HepG2 (cell line): ENCODE measurements around the gene CACNA1H. TPM values are rescaled to one million over a fixed set of nuclear protein-coding genes. Genes with fewer than 3 reads are reported as not detected.
A peak's percentile ranks its signal among the peaks of the same experiment; 100 is the strongest.

Experiments used
- ATAC-seq: fragments of 200-7000 bp; cut with Tn5 transposase; 3 replicates; pipeline ENCODE4 v1.9.1; 2020; ENCODE audit warnings: mild to moderate bottlenecking, moderate library complexity
- BruUV-seq: library from RNA; stranded (reverse); fragments of 400-500 nt; replicated peaks from 2 replicates; lab custom pipeline; 2021; lab: Mats Ljungman, UMichigan
- CTCF ChIA-PET: fragments of 300-600 bp; formaldehyde crosslinking; extraction: SDS; loops from one replicate; lab custom pipeline; 2021; ENCODE audit warnings: low total read pairs, inconsistent platforms, low intra/inter-chr PET ratio; lab: Yijun Ruan, JAX
- POLR2A ChIA-PET: fragments of 350-600 bp; sonication (Branson Sonifier 250); formaldehyde crosslinking; loops from one replicate; lab custom pipeline; 2020; ENCODE audit warnings: antibody characterized with exemption, inconsistent platforms; lab: Yijun Ruan, JAX
- DNase-seq: peaks from one replicate; pipeline ENCODE4 v3.0.0-alpha.2; 2015; ENCODE audit warnings: low spot score
- FAIRE-seq: peaks from 3 replicates; lab custom pipeline; 2011; peaks lifted over from hg19 to GRCh38; lab: Jason Lieb, UNC
- H2AFZ ChIP-seq: one replicate; pipeline ENCODE4 v1.6.1; 2011; ENCODE audit warnings: low read length, inconsistent platforms
- H3K27ac ChIP-seq: fragments of 300-600 bp; 3 replicates; pipeline ENCODE4 v1.8.0; 2011; ENCODE audit warnings: mixed run types, mild to moderate bottlenecking, mixed read lengths, low read length, inconsistent platforms; ENCODE audit not compliant: insufficient read depth; ENCODE audit errors: extremely low read length
- H3K27me3 ChIP-seq, 2 experiments: fragments of 200-600 bp in 1 of 2; 2 replicates in 1 of 2; 3 replicates in 1 of 2; pipeline versions ENCODE4 v1.6.0 to v1.8.0; 2011; ENCODE audit warnings: low read length in 2 of 2, mild to moderate bottlenecking in 2 of 2, moderate library complexity in 2 of 2, inconsistent platforms in 1 of 2; ENCODE audit not compliant: insufficient read depth in 2 of 2, control insufficient read depth in 1 of 2
- H3K36me3 ChIP-seq, 2 experiments: fragments of 200-600 bp in 1 of 2; replicated peaks in 1 of 2; 2 replicates in 1 of 2; 3 replicates in 1 of 2; pipeline versions ENCODE4 v1.5.1 to v1.8.0; 2011; ENCODE audit warnings: low read length in 2 of 2, inconsistent platforms in 1 of 2; ENCODE audit not compliant: insufficient read depth in 2 of 2, control insufficient read depth in 1 of 2
- H3K4me1 ChIP-seq: 2 replicates; pipeline ENCODE4 v1.5.1; 2012; ENCODE audit warnings: low read length, inconsistent platforms; ENCODE audit not compliant: insufficient read depth
- H3K4me2 ChIP-seq: 2 replicates; pipeline ENCODE4 v1.6.0; 2011; ENCODE audit warnings: low read depth, low read length, inconsistent platforms
- H3K4me3 ChIP-seq, 3 experiments: fragments of 200-600 bp in 1 of 3; sonication (generic), shearing (Covaris generic) in 1 of 3; replicated peaks in 1 of 3; 2 replicates each; pipeline ENCODE4 v1.5.1; 2011 to 2016; ENCODE audit warnings: low read length in 3 of 3, inconsistent platforms in 2 of 3, low read depth in 2 of 3, mild to moderate bottlenecking in 2 of 3, control low read depth in 1 of 3, mixed read lengths in 1 of 3; ENCODE audit not compliant: insufficient read depth in 1 of 3
- H3K79me2 ChIP-seq: one replicate; pipeline ENCODE4 v1.6.1; 2011; ENCODE audit warnings: low read length, inconsistent platforms; ENCODE audit not compliant: insufficient read depth
- H3K9ac ChIP-seq: 2 replicates; pipeline ENCODE4 v1.6.0; 2011; ENCODE audit warnings: mild to moderate bottlenecking, low read depth, low read length, inconsistent platforms; ENCODE audit not compliant: insufficient read depth
- H3K9me3 ChIP-seq: 2 replicates; pipeline ENCODE4 v1.5.1; 2012; ENCODE audit warnings: mild to moderate bottlenecking, low read length
- H4K20me1 ChIP-seq: 2 replicates; pipeline ENCODE4 v1.6.0; 2011; ENCODE audit warnings: inconsistent platforms, mild to moderate bottlenecking, low read length, moderate library complexity; ENCODE audit not compliant: insufficient read depth
- FOXK2 ChIP-seq: fragments of 450-650 bp; IDR thresholded peaks from 2 replicates; pipeline ENCODE4 v1.6.1; 2016
- GATA4 ChIP-seq: sonication (generic); IDR thresholded peaks from 2 replicates; pipeline ENCODE4 v1.6.1; 2016; ENCODE audit warnings: antibody characterized with exemption, low read depth, borderline replicate concordance
- HIVEP1 ChIP-seq: sonication (generic); formaldehyde crosslinking; IDR thresholded peaks from 2 replicates; pipeline ENCODE4 v1.4.0; 2020; ENCODE audit warnings: mild to moderate bottlenecking, missing genetic modification reagents
- NRL ChIP-seq: sonication (generic); formaldehyde crosslinking; IDR thresholded peaks from 2 replicates; pipeline ENCODE4 v1.5.0; 2020; ENCODE audit warnings: missing genetic modification reagents, mild to moderate bottlenecking, moderate library complexity, borderline replicate concordance
- SNAPC4 ChIP-seq: sonication (generic); formaldehyde crosslinking; IDR thresholded peaks from 2 replicates; pipeline ENCODE4 v1.4.0; 2020; ENCODE audit warnings: mild to moderate bottlenecking, missing genetic modification reagents
- ZBTB37 ChIP-seq: sonication (generic); formaldehyde crosslinking; IDR thresholded peaks from 2 replicates; pipeline ENCODE4 v1.4.0; 2020; ENCODE audit warnings: mild to moderate bottlenecking, missing genetic modification reagents
- ZNF615 ChIP-seq: sonication (generic); formaldehyde crosslinking; IDR thresholded peaks from 2 replicates; pipeline ENCODE4 v1.5.0; 2020; ENCODE audit warnings: mild to moderate bottlenecking, missing genetic modification reagents, borderline replicate concordance
- WGBS: methylation state at CpG from one replicate; pipeline ENCODE4 v1.1.6; 2017; ENCODE audit warnings: low lambda C conversion rate; 5-methylcytosine and 5-hydroxymethylcytosine counted together
- in situ Hi-C: cut with HindIII; loops from 2 replicates; pipeline ENCODE4 v1.10.0; 2017; ENCODE audit warnings: low pct_unique_long_range_greater_than_20kb; ENCODE audit not compliant: extremely low pct_ligation_motif_present
- intact Hi-C: fragments of 100-400 bp; cut with micrococcal nuclease; formaldehyde crosslinking; loops from one replicate; pipeline ENCODE4 v1.10.0; 2022; ENCODE audit not compliant: unreplicated experiment
- polyA plus RNA-seq, 8 experiments: library from polyadenylated mRNA; depleted of rRNA in 3 of 8; stranded (reverse) in 7 of 8; unstranded in 1 of 8; fragments of >200 nt; fragmentation: Illumina TruSeq in 4 of 8; extraction: Trizol in 4 of 8; gene quantifications; 2 replicates each; pipeline versions ENCODE4 v1.2.1 to v1.2.3, GENCODE V29; 2011 to 2016; ENCODE audit warnings: low read depth in 4 of 8, missing spikeins in 1 of 8, mixed read lengths in 1 of 8; ENCODE audit not compliant: insufficient read depth in 1 of 8
- total RNA-seq, 5 experiments: library from RNA; depleted of rRNA; stranded (reverse); fragments of >200 nt; fragmentation: Illumina TruSeq; extraction: Trizol; gene quantifications; 2 replicates each; pipeline ENCODE4 v1.2.3, GENCODE V29; 2016; ENCODE audit warnings: low read depth in 1 of 5
- TF ChIP-seq, protein P1 (sequence below): sonication (generic); formaldehyde crosslinking; IDR thresholded peaks from 2 replicates; pipeline ENCODE4 v1.4.0; 2020; ENCODE audit warnings: missing genetic modification reagents
- TF ChIP-seq, protein P2 (sequence below): sonication (generic); formaldehyde crosslinking; IDR thresholded peaks from 2 replicates; pipeline ENCODE4 v1.4.0; 2020; ENCODE audit warnings: mild to moderate bottlenecking, low read depth, missing genetic modification reagents

Gene CACNA1H
- total and polyA plus RNA-seq, 2 of the 13 experiments (the other 11 are each of a cell fraction or from before 2014, with no cell fraction given) = 0.40 to 1.8 TPM

- TF ChIP-seq, protein P1, sequence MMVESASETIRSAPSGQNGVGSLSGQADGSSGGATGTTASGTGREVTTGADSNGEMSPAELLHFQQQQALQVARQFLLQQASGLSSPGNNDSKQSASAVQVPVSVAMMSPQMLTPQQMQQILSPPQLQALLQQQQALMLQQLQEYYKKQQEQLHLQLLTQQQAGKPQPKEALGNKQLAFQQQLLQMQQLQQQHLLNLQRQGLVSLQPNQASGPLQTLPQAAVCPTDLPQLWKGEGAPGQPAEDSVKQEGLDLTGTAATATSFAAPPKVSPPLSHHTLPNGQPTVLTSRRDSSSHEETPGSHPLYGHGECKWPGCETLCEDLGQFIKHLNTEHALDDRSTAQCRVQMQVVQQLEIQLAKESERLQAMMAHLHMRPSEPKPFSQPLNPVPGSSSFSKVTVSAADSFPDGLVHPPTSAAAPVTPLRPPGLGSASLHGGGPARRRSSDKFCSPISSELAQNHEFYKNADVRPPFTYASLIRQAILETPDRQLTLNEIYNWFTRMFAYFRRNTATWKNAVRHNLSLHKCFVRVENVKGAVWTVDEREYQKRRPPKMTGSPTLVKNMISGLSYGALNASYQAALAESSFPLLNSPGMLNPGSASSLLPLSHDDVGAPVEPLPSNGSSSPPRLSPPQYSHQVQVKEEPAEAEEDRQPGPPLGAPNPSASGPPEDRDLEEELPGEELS = peak; percentile 50; the same call in 1 of the 2 replicates
- TF ChIP-seq ZBTB37 (CRISPR knock-in tag) = no peak
- TF ChIP-seq NRL (CRISPR knock-in tag) = 0 out of 2 replicates have a peak, but pooled peaks have one; percentile 2
- TF ChIP-seq HIVEP1 (CRISPR knock-in tag) = no peak
- TF ChIP-seq, all 625 proteins: peak for 76
These were observed 7.3 kb downstream of the CACNA1H start (continued) for GRCh38 chr16:1159973-1160772.

GRCh38 chr16:1160773-1161348 is 8.0 kb downstream of the CACNA1H start:
- Histone ChIP-seq H4K20me1 (0 out of 2 replicates have a peak, but pooled peaks cover 2% of the 10 kb centered on the region), H3K9me3 (no peaks in the 10 kb centered on the region), H3K9ac (no peak overlapping the region), H3K79me2 (no peaks in the 10 kb centered on the region), H3K4me2 (no peak overlapping the region), H3K27me3 (peaks cover 5 to 72% of the 10 kb centered on the region in 2 experiments), H3K4me3 (no peak overlapping the region), H3K4me1 (peaks cover 37% of the 10 kb centered on the region), H3K36me3 (no peaks in the 10 kb centered on the region), H2AFZ (no peak overlapping the region), H3K27ac (no peak overlapping the region)
- POLR2A ChIA-PET = no interaction called here
- intact Hi-C loops (no loop called here), in situ Hi-C loops (no loop called here)
- FAIRE-seq (no peak), ATAC-seq (no peak), DNase-seq (no peak)
- BruUV-seq = no TSS peak
- CTCF ChIA-PET = no interaction called here
- 73% methylated on average over 14 of the region's 34 CpGs for WGBS
- TF ChIP-seq SNAPC4 (CRISPR knock-in tag) (no peak), GATA4 (no peak), ZNF615 (CRISPR knock-in tag) (no peak), FOXK2 (no peak)
- TF ChIP-seq, protein P2, sequence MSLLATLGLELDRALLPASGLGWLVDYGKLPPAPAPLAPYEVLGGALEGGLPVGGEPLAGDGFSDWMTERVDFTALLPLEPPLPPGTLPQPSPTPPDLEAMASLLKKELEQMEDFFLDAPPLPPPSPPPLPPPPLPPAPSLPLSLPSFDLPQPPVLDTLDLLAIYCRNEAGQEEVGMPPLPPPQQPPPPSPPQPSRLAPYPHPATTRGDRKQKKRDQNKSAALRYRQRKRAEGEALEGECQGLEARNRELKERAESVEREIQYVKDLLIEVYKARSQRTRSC (CRISPR knock-in tag) = no peak
